ENCODE data around the gene TLK2. TPM values are rescaled to one million over a fixed set of nuclear protein-coding genes. Genes with fewer than 3 reads are reported as not detected.

The TLK2 gene
- total RNA-seq, 2 experiments from 2014 or later: 29.4 to 32.4 TPM

DNA sequence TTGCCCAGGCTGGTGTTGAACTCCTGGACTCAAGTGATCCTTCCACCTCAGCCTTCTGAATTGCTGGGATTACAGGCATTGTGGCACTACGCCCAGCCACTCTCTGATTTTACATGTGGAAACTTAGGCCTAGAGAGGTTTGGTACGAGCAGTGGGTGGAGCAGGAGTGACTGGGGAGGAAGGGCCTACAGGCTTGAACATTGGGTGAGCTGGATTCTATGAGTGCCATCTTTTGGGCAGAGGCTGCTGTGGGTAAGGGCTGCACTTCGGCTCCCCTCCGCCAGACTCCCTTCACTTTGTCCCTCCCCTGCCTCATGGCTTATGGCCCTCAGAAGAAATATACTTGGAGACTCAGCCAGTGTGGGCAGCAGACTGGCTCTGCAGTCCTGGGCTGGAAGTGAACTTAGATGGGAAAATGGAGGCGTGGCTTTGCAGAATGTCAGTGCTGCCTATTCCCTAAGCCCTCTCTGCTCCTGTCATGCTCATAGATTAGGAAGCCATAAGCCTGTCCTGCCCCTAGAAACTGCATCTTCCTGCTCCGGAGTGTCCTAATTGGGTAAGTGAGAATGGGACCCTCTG lies 139.4 kb downstream of the TLK2 start:
- H3K27ac Mint-ChIP-seq: peak overlapping the region; percentile 34
- no peaks in the 10 kb centered on the region for H3K9me3 Mint-ChIP-seq
- peaks cover 11% of the 10 kb centered on the region for H3K36me3 Mint-ChIP-seq
- DNase-seq: no peak
- no peaks in the 10 kb centered on the region for H3K4me1 Mint-ChIP-seq
- H3K4me3 Mint-ChIP-seq: no peak overlapping the region
- no peaks in the 10 kb centered on the region for H3K27me3 Mint-ChIP-seq

- no peaks in the 10 kb centered on the region for H3K4me1 Mint-ChIP-seq
- no peaks in the 10 kb centered on the region for H3K9me3 Mint-ChIP-seq
- H3K27ac Mint-ChIP-seq: no peak overlapping the region
- H3K27me3 Mint-ChIP-seq: no peaks in the 10 kb centered on the region
- DNase-seq: no peak
- no peak overlapping the region for H3K4me3 Mint-ChIP-seq
- H3K36me3 Mint-ChIP-seq: peaks cover 11% of the 10 kb centered on the region
Measured at GRCh38 chr17:62618647-62619416, 140.2 kb downstream of the TLK2 start.

GRCh38 chr17:62619417-62620155 lies 141.0 kb downstream of the TLK2 start:
- DNase-seq: no peak
- Mint-ChIP-seq H3K27ac (no peak overlapping the region), H3K9me3 (no peaks in the 10 kb centered on the region), H3K36me3 (peaks cover 11% of the 10 kb centered on the region), H3K4me3 (no peak overlapping the region), H3K4me1 (no peaks in the 10 kb centered on the region), H3K27me3 (no peaks in the 10 kb centered on the region)

DNA sequence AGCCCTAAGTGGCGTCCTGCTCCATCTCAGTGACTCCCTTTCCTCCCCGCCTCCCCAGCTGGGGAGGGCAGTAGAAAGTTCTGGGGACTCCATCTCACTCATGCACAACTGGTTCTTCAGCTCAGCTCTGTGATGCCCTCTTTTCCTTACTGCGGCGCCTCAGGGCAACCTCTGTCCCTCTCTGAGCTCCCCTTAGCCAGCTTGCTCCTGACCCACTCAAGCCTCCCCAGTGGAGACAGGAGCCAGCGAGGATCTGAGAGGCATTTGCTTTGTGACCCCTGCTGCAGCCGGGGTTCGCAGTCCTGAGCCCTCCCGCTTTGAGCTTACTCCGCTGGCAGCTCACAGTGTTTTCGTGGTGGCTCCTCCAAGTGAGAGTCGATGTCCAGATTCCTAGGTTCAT lies 142.6 kb downstream of the TLK2 start:
- no peak overlapping the region for H3K27ac Mint-ChIP-seq
- H3K36me3 Mint-ChIP-seq: peaks cover 10% of the 10 kb centered on the region
- no peaks in the 10 kb centered on the region for H3K4me1 Mint-ChIP-seq
- DNase-seq: no peak
- H3K9me3 Mint-ChIP-seq: no peaks in the 10 kb centered on the region
- no peaks in the 10 kb centered on the region for H3K27me3 Mint-ChIP-seq
- H3K4me3 Mint-ChIP-seq: no peak overlapping the region

DNA sequence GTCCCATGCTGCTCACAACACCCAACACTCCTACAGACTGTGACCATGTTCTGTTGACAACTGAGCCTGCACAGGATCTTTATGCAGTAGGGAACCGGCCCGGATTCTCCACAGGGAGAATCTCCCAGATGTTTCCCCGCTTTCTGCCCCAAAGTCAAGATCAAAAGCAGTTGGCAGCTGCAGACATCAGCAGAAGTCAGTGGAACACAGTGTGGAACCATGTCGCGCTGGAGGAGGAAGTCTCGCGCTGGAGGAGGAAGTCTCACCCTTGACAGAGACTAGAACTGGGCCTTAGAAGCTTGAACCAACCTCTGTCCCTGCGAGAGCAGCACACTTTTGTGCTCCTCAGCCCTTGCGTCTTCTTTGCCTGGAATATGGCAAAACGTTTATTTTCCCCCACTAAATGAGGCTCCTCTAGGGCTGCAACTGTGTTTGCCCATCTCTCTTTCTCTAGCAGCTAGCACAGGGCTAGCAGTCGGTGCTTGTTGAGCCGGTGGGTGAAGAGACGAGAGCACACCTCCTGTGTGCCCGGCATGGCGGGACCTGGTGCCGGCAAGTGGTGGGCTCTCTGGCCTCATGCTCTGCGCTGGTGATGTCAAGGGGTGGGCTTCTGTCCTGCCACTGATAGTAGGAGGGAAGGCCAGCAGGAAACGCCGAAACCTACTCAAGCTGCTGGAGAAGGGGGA lies 146.7 kb downstream of the TLK2 start:
- Mint-ChIP-seq H3K27ac (no peak overlapping the region), H3K27me3 (peaks cover 5% of the 10 kb centered on the region), H3K4me3 (no peak overlapping the region), H3K9me3 (no peaks in the 10 kb centered on the region), H3K36me3 (peaks cover 7% of the 10 kb centered on the region), H3K4me1 (peaks cover 12% of the 10 kb centered on the region)
- no peak for DNase-seq

GRCh38 chr17:62625870-62626200 lies 147.2 kb downstream of the TLK2 start:
- peaks cover 12% of the 10 kb centered on the region for H3K4me1 Mint-ChIP-seq
- H3K9me3 Mint-ChIP-seq: no peaks in the 10 kb centered on the region
- no peak overlapping the region for H3K4me3 Mint-ChIP-seq
- no peak for DNase-seq
- H3K36me3 Mint-ChIP-seq: peaks cover 7% of the 10 kb centered on the region
- no peak overlapping the region for H3K27ac Mint-ChIP-seq
- peaks cover 5% of the 10 kb centered on the region for H3K27me3 Mint-ChIP-seq

GRCh38 chr17:62626719-62627218 lies 148.1 kb downstream of the TLK2 start:
- H3K4me3 Mint-ChIP-seq: peak overlapping the region; percentile 74
- no peaks in the 10 kb centered on the region for H3K9me3 Mint-ChIP-seq
- H3K36me3 Mint-ChIP-seq: peaks cover 7% of the 10 kb centered on the region
- DNase-seq: no peak
- H3K27me3 Mint-ChIP-seq: peaks cover 5% of the 10 kb centered on the region
- H3K4me1 Mint-ChIP-seq: peaks cover 12% of the 10 kb centered on the region
- H3K27ac Mint-ChIP-seq: no peak overlapping the region

DNA sequence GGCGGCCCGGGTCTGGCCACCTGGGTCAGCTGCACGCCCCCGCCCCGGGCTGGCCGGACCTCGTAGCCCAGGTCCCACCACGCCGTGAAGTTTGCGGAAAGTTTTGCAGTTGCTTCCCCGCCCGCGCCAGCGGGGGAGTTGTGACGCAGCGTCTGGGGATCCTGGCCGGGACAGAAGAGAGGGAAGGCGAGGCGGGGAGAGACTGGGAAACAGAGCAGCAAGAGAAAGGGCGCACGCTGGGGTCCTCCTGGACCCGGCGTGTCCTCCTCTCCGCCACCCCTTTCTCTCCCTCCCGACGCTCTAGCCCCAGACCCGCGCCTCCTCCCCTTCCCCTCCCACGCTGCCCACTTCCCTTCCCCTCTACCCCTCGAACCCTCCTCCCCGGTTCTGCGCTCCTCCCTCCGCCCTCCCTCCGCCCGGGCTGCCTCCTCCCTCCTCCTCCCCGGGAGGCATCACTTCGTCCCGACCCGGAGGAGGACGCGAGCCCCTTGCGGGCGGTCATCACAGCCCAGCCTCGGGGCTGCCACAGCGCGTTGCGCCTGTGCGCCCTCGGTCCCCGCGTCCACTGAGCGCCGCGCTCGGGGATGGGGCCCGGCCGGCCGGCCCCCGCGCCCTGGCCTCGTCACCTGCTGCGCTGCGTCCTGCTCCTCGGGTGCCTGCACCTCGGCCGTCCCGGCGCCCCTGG lies 148.7 kb downstream of the TLK2 start, which contains the start of gene MRC2:
Gene MRC2, plus strand, starts transcription at position 452 of the 685 bp plus-strand sequence. Its CDS starts 133 bp downstream, at position 585.
- Mint-ChIP-seq H3K27me3 (peaks cover 5% of the 10 kb centered on the region), H3K27ac (peak within 1 kb of the TSS; percentile 87), H3K9me3 (no peaks in the 10 kb centered on the region), H3K36me3 (peaks cover 7% of the 10 kb centered on the region), H3K4me3 (peak within 1 kb of the TSS; percentile 89), H3K4me1 (peaks cover 12% of the 10 kb centered on the region)
- DNase-seq: peak; percentile 50

GRCh38 chr17:62627904-62628633 lies 149.4 kb downstream of the TLK2 start:
- H3K36me3 Mint-ChIP-seq: peaks cover 6% of the 10 kb centered on the region
- H3K27me3 Mint-ChIP-seq: peaks cover 5% of the 10 kb centered on the region
- peak; percentile 55 for DNase-seq
- H3K9me3 Mint-ChIP-seq: no peaks in the 10 kb centered on the region
- peak overlapping the region; percentile 87 for H3K27ac Mint-ChIP-seq
- peaks cover 12% of the 10 kb centered on the region for H3K4me1 Mint-ChIP-seq
- peak overlapping the region; percentile 89 for H3K4me3 Mint-ChIP-seq

- DNase-seq: no peak
- Mint-ChIP-seq H3K4me3 (peak overlapping the region; percentile 89), H3K36me3 (peaks cover 3% of the 10 kb centered on the region), H3K27me3 (peaks cover 5% of the 10 kb centered on the region), H3K4me1 (peaks cover 12% of the 10 kb centered on the region), H3K27ac (peak overlapping the region; percentile 87), H3K9me3 (no peaks in the 10 kb centered on the region)
Measured at GRCh38 chr17:62628831-62629555, 150.4 kb downstream of the TLK2 start.

DNA sequence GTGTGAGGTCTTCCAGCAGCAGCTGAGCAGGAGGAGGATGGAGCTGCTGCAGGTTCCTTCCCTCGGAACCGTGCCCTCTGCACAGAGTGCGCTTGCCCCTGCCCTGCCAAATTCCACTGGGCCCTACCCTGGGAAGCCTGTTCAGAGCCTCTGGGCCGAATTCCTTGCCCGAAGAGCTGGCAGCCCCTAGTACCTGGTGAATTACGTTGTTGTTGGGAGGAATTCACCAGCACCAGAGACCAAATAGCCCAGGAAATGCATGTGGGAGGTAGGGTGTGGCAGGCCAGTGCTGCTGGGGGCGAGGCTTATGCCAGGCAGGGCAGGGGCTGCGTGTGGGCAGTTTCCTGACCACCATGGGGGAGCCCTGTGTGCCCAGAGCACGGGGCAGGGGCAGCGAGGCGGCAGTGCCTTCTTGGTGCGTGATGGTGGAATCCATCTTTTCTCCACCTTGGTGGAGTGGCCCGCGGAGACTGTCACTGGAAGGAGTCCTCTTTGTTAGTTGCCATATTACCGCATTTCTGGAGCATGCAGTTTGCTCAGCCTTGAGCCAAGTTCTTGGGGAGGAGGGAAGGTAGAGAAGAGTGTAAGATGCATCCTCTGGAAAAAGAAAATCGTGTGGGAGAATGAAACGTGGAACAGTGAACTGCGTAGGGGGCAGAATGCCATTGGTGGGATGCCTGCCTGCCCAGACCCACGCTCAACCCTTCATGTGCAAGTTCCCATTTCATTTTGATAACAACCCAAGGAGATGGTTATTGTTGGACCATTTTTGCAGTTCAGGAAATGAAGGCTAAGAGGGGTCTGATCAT lies 151.1 kb downstream of the TLK2 start:
- no peak overlapping the region for H3K27ac Mint-ChIP-seq
- peaks cover 5% of the 10 kb centered on the region for H3K27me3 Mint-ChIP-seq
- H3K4me1 Mint-ChIP-seq: peaks cover 12% of the 10 kb centered on the region
- no peak overlapping the region for H3K4me3 Mint-ChIP-seq
- no peak for DNase-seq
- H3K9me3 Mint-ChIP-seq: no peaks in the 10 kb centered on the region
- H3K36me3 Mint-ChIP-seq: peaks cover 3% of the 10 kb centered on the region

- Mint-ChIP-seq H3K27ac (no peak overlapping the region), H3K4me1 (peaks cover 12% of the 10 kb centered on the region), H3K27me3 (peaks cover 5% of the 10 kb centered on the region), H3K9me3 (no peaks in the 10 kb centered on the region), H3K36me3 (peaks cover 3% of the 10 kb centered on the region), H3K4me3 (no peak overlapping the region)
- DNase-seq: no peak
Measured at GRCh38 chr17:62630365-62631085, 151.9 kb downstream of the TLK2 start.
